NCI-H146 (cell line): ENCODE data around the gene GALNT7.
A peak's percentile ranks its signal among the peaks of the same experiment; 100 is the strongest.

ENCODE experiments used
- DNase-seq: peaks from one replicate; lab custom pipeline; 2025; lab: John Stamatoyannopoulos, UW

GALNT7 gene

DNA sequence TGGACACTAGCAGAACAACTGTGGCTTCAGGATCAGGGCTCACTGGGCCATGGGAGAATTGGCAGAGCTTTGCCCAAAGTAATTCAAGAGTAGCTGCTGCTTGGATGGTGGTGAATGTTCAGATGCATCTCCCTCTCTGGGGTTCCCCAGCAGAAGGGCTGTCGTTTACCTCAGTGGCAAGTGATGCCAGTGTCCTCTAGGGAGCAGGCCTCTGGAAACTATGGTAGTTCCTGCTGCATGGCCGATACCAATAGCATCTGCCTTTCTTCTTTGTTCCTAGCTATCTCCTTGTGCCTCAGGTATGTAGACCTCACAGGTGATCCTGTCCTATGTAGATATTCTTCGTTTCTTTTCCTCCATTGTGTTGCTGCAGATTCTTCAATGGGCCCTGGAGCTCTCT is 139.2 kb downstream of the GALNT7 start:
- DNase-seq, result no peak

DNA sequence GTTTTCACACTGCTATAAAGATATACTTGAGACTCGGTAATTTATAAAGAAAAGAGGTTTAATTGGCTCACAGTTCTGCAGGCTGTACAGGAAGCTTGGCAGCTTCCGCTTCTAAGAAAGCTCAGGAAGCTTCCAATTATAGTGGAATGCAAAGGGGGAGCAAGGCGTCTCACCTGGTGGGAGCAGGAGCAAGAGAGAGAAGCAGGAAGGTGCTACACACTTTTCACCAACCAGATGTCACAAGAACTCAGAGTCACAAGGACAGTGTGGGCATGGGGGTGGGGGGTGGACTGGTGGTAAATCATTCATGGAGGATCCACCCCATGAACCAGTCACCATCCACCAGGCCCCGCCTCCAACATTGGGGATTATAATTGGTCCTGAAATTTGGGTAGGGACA is 142.8 kb downstream of the GALNT7 start:
- DNase-seq, result no peak

DNA sequence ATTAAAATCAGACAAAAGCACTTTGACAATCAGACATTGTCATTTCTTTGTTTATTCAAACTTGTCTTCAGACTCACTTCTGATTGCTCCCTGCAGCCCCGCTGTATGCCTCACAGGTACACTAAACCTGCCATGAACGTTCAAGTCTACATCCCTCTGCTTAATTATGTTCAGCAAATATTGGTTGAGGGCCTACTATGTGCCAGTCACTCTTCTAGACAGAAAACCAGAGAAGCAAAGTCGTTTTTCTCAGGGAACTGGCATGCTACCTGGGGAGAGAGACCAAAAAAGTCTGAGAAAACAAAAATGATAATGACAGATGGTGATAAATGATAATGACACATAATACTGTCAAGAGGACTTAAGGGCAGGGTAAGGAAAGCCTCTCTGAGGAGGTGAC is 146.1 kb downstream of the GALNT7 start:
- DNase-seq, result no peak

DNA sequence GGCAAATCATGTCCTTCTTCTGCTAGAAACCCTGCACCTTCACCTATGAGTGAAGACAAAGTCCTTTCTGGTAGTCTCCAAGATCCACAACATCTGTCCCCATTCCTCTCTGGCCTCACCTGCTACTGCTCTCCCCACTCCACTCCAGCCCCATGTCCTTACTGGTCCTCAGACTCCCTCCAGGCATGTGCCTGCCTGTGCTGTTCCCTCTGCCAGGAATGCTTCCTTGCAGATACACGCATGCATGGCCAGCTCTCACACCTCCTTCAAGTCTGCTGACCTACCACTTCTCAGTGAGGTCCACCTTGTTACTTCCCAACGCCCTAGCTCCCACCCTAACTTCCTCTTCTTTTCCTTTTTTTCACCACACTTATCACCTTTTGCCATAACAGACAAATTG is 147.4 kb downstream of the GALNT7 start:
- no peak for DNase-seq

DNA sequence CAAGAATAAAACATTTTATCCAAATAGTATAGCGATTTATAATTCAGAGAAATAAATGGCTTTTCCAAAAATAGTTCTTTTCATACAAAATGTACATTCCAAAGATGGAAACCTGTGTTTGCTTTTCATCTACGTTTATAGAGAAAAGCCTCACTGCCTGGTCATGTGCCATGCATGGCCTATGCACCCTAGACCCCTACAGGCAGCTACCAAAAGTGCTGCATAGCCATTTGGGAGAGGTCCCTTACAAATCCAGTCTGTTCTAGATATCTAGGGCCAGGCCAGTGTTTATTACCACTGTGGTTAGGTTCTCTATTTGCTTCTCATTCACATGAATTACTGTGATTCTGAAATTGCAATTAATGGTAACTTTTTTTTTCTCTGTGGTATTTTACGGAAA is 148.4 kb downstream of the GALNT7 start:
- DNase-seq, result peak; percentile 22

DNA sequence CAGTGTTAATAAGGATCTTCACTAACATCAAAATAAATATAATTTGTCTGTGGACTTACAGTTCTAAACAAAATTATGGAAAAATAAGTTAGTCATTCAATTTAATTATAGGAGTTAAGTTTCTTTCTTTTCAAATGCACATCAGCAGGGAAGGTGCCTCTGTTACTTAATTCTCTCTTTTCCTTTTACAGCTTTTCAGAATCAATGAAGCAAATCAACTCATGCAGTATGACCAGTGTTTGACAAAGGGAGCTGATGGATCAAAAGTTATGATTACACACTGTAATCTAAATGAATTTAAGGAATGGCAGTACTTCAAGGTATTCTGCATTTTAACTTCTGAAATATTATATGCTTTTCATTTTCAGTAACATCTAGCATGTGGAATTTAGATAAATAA is 149.6 kb downstream of the GALNT7 start:
- peak; percentile 68 for DNase-seq

DNA sequence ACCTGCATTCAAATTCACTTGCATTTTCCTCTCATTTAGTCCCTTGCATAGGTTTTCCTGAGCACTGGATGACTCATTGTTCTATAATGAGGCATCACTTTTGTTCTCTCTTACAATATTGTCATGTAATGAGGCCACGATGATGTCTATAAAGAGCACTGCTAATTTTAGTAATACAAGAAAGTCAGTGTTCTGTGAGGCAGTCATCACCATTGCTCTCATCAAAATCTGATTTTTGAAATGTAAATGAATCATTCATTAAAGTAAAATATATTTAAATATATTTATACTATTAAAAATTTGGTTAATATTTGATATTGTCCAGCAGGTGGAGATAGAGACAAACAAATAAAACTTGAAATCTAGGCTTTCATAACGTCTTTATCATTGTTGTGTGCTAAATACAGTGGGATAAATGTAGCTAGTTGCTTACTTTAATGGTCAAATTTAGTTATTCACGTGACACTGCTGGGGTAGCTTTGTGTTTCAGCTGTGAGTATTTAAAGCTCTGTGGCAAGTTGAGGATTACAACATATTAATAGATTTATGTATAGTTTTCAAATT is 150.1 kb downstream of the GALNT7 start:
- peak; percentile 75 for DNase-seq

DNA sequence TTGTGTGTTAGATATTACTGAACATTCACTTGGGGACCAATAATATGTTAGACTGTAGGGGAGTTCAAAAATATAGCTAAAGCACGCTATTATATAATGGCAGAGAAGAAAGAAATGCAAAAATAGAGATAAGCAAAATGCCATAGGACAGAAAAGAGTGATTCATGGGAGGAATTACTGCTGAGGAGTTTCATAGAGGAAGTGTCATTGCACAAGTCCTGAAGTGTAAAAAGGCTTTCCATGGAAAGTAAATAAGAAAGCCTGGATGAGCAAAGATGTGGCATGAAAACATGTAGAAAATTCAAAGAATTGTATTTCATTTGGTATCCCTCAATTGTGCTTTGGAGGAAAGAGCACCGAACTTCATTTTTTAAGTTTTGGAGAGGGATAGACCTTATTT is 151.1 kb downstream of the GALNT7 start:
- no peak for DNase-seq

DNA sequence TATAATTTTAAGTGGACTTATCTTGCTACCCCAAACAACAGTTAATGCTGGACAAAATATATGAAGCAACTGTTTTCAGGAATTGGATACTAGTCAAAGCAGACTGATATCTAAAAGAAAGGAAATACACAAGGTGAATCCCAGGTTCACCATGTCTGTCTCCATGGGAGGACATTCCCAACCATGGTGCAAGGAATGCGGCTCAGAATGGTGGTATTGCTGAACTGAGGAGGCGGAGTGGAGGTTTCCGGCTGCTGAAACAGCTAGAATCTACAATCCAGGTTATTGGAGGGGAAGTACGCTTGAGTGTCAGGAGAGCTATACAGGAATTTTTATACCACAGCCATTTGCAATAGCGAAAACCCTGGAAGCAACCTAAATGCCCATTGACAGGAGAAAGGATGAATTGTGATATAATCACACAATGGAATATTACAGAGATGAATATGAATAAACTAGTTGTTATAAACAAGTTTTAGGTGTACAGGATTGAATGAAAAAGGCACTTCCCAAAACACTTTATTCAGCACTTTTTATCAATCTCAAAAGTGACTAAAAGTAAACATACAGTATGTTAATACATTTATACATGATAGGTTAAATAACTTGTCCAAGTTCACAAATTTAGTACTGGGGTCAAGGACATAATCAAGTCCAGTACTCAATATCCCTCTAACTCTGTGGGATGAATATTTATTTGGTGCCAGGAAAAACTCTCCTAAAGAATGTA is 156.6 kb downstream of the GALNT7 start:
- DNase-seq, result peak; percentile 16

DNA sequence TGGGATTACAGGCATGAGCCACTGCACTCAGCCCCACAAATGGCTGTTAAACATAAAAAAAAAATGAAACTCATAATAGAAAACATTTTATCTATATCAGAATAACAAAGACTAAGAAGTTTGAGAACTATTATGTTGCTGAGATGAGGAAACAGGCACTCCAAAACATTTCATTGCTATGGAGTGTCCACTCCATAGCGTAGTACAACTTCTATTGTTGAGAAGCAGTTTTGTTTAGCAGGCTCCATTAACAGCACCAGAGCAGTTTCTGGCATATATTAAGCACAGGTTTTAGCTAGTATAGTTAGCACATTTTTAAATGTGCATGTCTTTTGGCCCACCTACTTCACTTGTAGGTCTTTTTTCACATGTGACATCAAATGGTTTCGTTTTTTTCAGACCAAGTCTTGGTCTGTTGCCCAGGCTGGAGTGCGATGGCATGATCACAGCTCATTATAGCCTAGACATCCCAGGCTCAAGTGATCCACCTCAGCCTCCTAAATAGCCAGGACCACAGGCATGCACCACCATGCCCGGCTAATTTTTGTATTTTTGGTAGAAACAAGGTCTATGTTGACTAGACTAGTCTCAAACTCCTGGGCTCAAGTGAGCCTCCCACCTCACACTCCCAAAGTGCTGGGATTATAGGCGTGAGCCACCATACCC is 159.8 kb downstream of the GALNT7 start:
- no peak for DNase-seq

DNA sequence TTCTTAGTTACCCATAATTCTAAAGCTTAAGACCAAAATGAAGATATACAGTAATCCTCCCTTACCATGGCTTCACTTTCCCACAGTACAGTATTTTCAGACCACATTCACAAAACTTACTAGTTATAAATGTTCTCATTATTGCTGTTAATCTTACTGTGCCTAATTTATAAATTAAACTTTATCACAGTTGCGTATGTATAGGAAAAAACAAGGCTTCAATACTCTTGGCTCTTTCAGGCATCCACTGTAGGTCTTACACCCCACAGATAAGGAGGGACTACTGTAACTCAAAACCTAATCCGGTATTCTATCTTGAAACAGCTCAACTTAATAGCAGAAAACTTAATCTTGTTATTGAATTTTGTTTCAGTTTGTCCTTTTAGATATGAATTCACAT is 162.0 kb downstream of the GALNT7 start:
- DNase-seq, result no peak

DNA sequence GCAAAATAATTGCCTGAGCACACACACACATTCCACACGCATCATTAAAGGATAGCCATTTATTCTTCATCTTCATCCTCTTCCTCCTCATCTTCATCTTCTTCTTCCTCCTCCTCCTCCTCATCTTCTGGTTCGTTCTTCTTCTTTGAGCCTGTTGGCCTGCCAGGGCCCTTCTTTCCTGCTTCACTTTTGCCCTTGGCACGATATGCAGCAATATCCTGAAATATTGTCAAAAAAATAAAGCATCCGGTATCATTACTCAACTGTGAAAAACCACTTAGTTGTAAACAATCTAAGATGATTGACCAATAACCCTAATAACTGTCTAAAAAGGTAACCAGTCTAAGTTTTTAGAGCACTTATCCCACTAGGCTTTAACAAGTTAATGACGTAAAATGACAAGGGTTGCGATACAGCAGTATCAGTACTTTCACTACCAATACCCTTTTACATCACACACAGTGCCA is 163.4 kb downstream of the GALNT7 start:
- DNase-seq, result no peak

DNA sequence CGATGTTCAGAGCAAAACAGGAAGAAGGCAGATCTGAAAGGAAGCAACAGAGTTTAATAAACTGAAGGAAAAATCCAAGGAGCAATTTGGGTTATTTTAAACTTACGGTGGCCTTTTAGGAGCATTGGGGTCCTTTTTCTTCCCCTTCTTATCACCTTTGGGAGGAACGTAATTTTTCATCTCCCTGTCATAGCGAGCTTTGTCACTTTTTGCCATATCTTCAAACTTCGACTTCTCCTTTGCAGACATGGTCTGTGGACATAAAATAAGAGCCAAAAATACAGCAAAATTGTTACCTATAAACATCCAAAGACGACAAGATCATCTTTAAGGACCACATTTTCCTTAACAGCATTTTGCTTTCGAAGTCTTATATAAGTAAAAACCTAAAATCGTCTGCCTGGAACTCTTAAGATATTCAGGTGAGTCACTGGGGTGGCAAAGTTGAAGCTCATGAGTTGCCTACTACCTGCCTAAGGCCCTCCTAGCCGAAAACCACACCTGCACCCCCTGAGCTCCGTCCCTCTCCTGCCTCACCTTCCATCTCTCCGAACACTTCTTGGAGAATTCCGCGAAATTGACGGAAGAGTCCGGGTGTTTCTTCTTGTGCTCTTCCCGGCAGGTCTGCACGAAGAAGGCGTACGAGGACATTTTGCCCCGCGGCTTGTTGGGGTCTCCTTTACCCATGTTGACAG is 164.5 kb downstream of the GALNT7 start:
- peak; percentile 52 for DNase-seq

DNA sequence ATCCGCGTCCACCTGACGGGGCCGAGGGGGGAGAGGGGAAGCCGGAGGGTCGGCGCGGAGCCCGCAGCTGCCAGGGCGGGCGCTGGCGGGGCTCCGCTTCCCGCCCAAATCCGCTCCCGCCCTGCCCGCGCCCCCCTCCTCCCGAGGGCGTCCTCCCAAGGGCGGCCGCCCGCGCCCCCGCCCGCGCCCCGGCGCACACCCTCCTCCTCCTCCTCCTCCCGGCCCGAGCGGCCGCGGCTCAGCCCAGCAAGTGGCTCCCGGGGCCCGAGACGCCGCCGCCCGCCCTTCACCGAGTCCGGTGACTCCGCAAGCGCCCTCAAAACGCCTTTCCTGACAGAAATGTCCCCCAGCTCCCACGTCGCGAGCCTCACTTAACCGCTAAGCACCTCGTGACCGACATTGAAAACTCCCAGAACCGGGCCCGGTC is 165.1 kb downstream of the GALNT7 start:
- DNase-seq, result peak; percentile 52

DNA sequence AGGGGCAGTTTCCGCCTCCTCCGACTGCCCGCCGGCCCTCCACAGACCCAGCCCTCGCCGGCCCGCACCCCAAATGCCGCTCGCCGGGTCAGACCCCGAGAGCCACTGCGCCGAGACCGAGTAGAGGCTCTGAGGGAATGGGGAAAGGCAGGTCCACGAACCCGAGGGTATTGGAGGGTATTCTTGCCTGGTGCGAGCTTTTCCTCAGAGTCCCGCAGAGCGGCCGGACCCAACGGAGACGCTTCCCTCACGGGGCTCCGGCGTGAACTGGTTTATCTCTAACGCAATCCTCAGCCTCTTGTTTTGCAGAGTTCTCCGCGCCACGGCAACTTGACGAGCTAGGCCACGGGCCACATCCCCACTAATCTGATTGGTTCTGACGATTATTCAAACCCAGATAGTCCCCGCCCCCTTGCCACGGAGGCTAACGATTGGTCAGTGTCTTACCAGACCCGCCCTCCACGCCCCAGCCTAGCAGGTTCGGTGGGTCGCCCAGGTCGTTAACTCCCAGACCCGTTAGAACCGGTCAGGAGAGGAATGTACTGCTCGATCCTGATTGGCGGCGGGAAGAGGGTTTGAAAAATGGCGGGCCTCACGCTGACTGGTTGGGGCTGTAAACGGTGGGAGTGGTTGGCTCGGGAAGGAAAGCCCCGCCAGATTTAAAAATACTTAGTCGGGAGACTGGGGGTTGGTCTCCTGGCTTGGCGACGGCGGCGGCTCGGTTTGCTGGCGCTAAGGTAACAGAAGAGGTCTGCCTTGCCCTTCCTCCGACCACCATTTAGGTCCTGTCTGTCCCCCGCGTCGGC is 165.7 kb downstream of the GALNT7 start, which contains the start of gene HMGB2:
TSS of gene HMGB2 (minus strand) at position 274 of the 806 bp plus-strand sequence. CDS start 709 bp downstream, outside the sequence.
- peak; percentile 99 for DNase-seq

DNA sequence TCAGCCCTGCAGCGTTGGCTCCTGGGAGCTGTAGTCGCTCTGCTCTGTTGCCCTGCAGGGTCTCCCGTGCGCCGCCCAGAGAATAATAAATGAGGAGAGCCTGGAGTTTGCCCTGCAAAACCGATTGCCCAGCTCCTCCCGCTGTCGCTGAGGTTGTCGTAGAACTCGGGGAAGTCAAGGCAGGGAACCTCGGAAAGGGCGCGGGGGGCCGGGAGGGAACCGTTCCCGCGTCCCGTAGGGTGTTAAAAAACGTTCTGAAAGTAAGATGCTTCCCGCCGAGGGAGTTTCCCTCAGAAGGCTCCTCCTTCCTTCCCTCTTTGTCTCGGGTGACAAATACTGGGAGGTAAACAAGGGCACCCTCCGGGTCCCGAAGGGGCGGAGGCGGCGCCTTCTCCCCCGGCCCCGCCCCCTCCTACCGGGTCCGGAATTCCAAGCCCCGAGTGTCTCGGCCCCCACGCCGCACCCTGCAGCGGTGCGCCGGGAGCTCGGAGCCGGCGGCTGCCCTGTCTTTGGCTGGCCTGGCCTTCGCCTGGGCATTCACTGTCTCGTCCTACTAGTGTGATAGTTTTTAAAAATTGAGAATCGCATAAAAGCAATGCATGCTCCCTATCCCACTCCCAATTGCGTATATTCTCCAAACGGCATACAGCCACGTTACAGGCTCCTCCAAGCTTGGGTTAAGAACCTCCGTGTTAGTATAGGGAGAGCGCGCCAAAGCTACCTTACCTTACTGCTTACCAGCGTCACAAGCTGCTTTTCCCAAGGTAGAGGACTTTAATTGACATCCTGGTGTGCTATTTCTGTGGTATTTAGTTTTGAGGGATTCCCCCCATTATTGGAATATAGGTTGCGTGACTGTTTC is 166.5 kb downstream of the GALNT7 start:
- peak; percentile 89 for DNase-seq

DNA sequence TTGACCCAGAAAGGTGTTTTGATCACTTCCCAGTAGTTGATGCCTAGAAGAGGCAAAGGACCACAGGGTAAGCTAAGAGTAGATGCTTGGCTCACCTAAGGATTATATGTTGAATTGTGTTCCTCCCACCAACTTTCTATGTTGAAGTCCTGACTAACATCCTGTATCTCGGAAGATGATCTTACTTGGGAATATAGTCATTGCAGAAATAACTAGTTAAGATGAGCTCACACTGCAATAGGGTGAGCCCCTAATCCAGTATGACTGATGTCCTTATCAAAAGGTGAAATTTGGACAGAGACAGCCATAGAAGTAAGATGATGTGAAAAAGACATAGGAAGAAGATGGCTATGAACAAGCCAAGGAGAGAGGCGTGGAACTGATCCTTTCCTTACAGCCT is 168.9 kb downstream of the GALNT7 start:
- no peak for DNase-seq

DNA sequence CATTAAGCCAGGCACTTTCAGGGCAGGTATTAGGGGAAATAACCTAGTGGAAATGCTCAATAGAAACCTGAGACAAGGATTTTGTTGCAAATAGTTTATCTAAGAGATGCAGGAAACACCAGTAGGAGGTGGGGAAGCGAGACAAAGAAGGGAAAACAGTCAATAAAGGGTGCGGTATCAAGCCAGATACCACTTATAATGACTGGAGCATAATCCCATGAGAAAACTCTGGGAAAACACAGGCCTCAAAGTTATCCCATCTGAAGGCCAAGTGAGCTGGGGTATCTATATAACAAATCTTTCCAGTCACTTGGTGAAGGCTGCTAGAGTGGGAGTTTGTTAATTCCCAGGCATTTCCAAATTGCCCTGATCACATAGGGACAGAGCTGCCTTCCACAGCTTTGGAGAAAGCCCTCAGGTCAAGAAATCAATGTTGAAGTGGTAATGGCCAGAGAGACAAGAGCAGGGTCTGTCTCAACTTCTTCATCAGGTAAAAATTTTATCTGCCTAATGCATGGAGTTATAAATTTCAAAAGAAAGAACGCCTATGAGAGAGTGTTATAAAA is 175.3 kb downstream of the GALNT7 start:
- no peak for DNase-seq

DNA sequence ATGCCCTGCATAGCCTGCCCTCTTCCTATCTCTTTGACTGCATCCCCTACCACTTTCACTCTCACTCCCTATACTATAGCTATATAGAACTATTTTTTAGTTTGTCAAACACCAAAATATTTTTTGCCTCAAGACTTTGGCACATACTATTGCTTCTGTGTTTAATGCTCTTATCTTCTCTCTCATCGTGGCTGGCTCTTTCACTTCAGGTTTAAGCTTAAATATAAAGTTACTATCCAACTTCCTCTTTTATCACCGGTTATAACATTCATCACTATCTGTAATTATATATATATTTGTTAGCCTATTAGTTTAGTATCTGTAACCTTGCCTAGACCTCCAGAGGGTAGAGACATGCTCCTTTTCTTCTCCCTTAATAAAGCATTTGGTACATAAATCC is 177.0 kb downstream of the GALNT7 start:
- DNase-seq, result no peak

DNA sequence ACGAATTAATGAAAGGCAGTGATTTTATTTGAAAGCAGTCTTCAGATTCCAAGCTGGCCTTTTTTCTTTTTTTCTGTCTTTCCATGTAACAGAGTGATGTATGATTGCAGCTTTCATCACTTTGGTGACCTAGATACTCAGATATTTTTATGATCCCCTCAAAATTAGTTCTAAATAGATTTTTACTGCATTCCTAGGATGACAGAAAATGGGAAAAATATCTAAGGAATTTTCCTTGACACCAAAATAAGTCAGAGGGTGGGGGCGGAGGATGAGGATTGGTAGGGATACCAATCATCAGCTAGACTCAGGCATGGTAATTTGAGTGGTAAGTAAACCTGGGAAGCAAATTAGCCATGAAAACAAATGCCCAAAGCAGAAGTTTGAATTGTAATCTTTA is 177.5 kb downstream of the GALNT7 start:
- DNase-seq, result no peak
